Cardiac muscle cell (in vitro differentiated cells and primary cell): ENCODE measurements around the gene PRDX2. TPM values are rescaled to one million over a fixed set of nuclear protein-coding genes. Genes with fewer than 3 reads are reported as not detected.

ENCODE experiments used
- DNase-seq, 2 donors: peaks; one replicate each; pipeline versions ENCODE4 v3.0.0 to v3.0.0-alpha.2; 2010 to 2017; ENCODE audit warnings: low read depth in 1 of 2, low spot score in 1 of 2
- H3K27ac ChIP-seq: fragments of 200-600 bp; sonication (generic); 2 replicates; pipeline ENCODE4 v1.5.1; 2016
- H3K27me3 ChIP-seq: fragments of 200-600 bp; sonication (generic); 2 replicates; pipeline ENCODE4 v1.6.0; 2016; ENCODE audit warnings: control low read depth
- H3K36me3 ChIP-seq: fragments of 200-600 bp; sonication (generic); 2 replicates; pipeline ENCODE4 v1.5.1; 2016; ENCODE audit warnings: control low read depth
- H3K4me1 ChIP-seq: fragments of 200-600 bp; sonication (generic); 2 replicates; pipeline ENCODE4 v1.8.1; 2017; ENCODE audit warnings: low read depth, mild to moderate bottlenecking, mixed run types
- H3K4me3 ChIP-seq: fragments of 200-600 bp; sonication (generic); 2 replicates; pipeline ENCODE4 v1.5.1; 2016; ENCODE audit warnings: mild to moderate bottlenecking
- H3K9me3 ChIP-seq: fragments of 200-600 bp; sonication (generic); 2 replicates; pipeline ENCODE4 v1.5.1; 2017; ENCODE audit warnings: low read depth, mild to moderate bottlenecking, control low read depth
- CTCF ChIP-seq: IDR thresholded peaks from 2 replicates; pipeline ENCODE4 v1.5.1; 2012; ENCODE audit warnings: low read depth, mild to moderate bottlenecking, low read length
- polyA plus RNA-seq: library from polyadenylated mRNA; unstranded; fragments of >200 nt; fragmentation: Nextera tagmentation; extraction: Ambion mirVana; gene quantifications from 2 replicates; pipeline ENCODE4 v1.2.1, GENCODE V29; 2016
- total RNA-seq: library from RNA; depleted of rRNA; stranded (reverse); fragments of >200 nt; gene quantifications from 2 replicates; pipeline ENCODE4 v1.2.3, GENCODE V29; 2016

Gene PRDX2
- total and polyA plus RNA-seq, 2 experiments from 2014 or later, result 1,316 to 1,719 TPM

- H3K27me3 ChIP-seq, result peaks cover 52% of the 10 kb centered on the region
- no peak within 1 kb of the TSS for H3K4me3 ChIP-seq
- no peak within 1 kb of the TSS for H3K27ac ChIP-seq
- DNase-seq, result no peak
- peaks cover 4% of the 10 kb centered on the region for H3K4me1 ChIP-seq
- no peaks in the 10 kb centered on the region for H3K9me3 ChIP-seq
- H3K36me3 ChIP-seq, result peaks cover 4% of the 10 kb centered on the region
- no peak for TF ChIP-seq CTCF
Observed at GRCh38 chr19:12751635-12752034, 50.0 kb downstream of the PRDX2 start, which contains the start of gene BEST2. Gene BEST2 (plus strand): TSS chr19:12751791. CDS start chr19:12752593, 802 bp downstream.

DNA sequence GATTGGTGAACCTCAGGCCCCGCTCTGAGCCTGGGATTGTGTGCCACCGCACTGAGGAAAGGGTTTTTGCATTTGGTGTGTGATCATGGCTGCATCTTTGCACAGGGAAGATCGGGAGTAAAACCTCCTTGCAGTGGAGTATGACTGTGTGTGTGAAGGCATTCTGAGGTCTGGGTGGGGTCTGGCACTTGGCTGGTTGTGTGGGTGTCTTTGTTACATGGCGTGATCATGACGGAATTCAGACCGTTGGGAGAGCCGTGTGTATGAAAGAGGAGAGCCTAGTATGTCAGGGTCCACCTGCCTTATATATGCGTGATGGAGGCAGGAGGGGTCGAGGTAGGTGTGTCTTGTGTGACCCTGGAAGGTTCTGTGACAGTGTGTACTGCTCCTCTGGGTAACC is 50.7 kb downstream of the PRDX2 start:
- H3K4me3 ChIP-seq, result no peak overlapping the region
- no peak for DNase-seq
- H3K27ac ChIP-seq, result no peak overlapping the region
- TF ChIP-seq CTCF, result no peak
- H3K9me3 ChIP-seq, result no peaks in the 10 kb centered on the region
- no peaks in the 10 kb centered on the region for H3K4me1 ChIP-seq
- H3K27me3 ChIP-seq, result peaks cover 52% of the 10 kb centered on the region
- peaks cover 9% of the 10 kb centered on the region for H3K36me3 ChIP-seq

DNA sequence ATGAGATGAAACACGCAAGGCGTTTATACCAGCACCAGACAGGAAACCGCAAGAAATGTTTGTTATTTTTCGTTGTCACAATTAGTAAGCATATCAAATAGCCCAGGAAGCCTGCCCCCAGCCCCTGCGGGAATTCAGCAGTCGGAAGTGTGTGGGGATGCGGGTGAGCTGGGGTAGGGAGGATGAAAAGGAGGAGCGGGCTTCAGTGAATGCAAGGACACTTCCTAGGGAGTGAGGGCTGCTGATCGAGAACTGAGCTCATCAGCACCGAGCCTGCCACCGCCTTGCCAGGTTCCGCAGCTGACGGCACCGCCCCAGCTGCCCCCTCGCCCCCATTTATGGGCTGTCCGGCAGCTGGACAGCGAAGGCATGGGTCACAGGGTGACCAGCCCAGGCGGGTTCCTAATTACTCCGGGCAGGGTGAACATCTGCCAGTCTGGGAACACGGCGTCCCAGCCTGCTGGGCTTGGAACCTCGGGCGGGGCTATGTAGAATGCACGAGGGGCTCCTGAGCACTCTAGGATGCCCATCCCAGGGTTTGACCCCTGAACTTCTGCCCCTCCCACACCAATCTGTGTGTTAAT is 51.6 kb downstream of the PRDX2 start:
- no peak overlapping the region for H3K4me3 ChIP-seq
- no peaks in the 10 kb centered on the region for H3K4me1 ChIP-seq
- no peaks in the 10 kb centered on the region for H3K9me3 ChIP-seq
- peaks cover 52% of the 10 kb centered on the region for H3K27me3 ChIP-seq
- DNase-seq, result peak in 1 of 2 donors; percentile 40
- no peak overlapping the region for H3K27ac ChIP-seq
- peaks cover 9% of the 10 kb centered on the region for H3K36me3 ChIP-seq
- TF ChIP-seq CTCF, result no peak

DNA sequence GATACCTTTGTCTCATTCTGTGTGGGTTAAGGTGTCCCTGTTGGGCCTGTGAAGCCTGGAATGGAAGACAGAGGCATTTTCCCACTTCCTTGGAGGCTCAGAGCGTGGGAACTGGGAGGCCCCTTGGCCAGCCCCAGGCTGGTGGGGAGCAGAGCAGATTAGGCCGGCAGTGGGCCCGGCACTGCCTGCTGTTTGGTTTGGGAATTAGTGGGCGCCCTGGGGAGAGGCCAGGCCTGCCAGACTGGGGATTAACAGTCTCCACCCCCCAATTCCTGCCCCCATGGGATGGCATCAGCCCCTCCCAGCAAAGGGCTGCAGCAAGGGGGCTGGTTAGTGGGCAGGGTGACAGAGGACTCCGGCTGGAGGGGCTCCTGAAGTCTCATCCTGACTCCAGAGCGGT is 53.1 kb downstream of the PRDX2 start:
- Histone ChIP-seq H3K36me3 (peaks cover 9% of the 10 kb centered on the region), H3K4me3 (no peak overlapping the region), H3K4me1 (no peaks in the 10 kb centered on the region), H3K27ac (no peak overlapping the region), H3K9me3 (no peaks in the 10 kb centered on the region), H3K27me3 (peaks cover 42% of the 10 kb centered on the region)
- no peak for TF ChIP-seq CTCF
- no peak for DNase-seq

Other genes with a start within 250 kb of the PRDX2 start
- gene ZNF490, start 191.0 kb downstream of the PRDX2 start, total RNA-seq, result 5.0 and 5.7 TPM in 2 replicates
- 2.4 and 4.2 TPM in 2 replicates for gene ZNF490, start 191.0 kb downstream of the PRDX2 start, polyA plus RNA-seq
- 9.1 and 11.7 TPM in 2 replicates for gene ZNF791, start 190.9 kb downstream of the PRDX2 start, total RNA-seq
- gene ZNF791, start 190.9 kb downstream of the PRDX2 start, polyA plus RNA-seq, result 11.5 and 23.5 TPM in 2 replicates
- 45.7 and 47.5 TPM in 2 replicates for gene MAN2B1, start 135.1 kb downstream of the PRDX2 start, total RNA-seq
- 22.1 and 25.3 TPM in 2 replicates for gene MAN2B1, start 135.1 kb downstream of the PRDX2 start, polyA plus RNA-seq
- gene WDR83, start 135.0 kb downstream of the PRDX2 start, total RNA-seq, result 28.4 and 39.0 TPM in 2 replicates
- 29.4 and 40.2 TPM in 2 replicates for gene WDR83, start 135.0 kb downstream of the PRDX2 start, polyA plus RNA-seq
- 64.8 and 113 TPM in 2 replicates for gene DHPS, start 119.9 kb downstream of the PRDX2 start, total RNA-seq
- 80.0 and 99.5 TPM in 2 replicates for gene DHPS, start 119.9 kb downstream of the PRDX2 start, polyA plus RNA-seq
- 1.1 TPM in 1 of 2 replicates, not detected in the other for gene GNG14, start 113.8 kb downstream of the PRDX2 start, total RNA-seq
- 1.1 TPM in 1 of 2 replicates, not detected in the other for gene GNG14, start 113.8 kb downstream of the PRDX2 start, polyA plus RNA-seq
- gene FBXW9, start 105.2 kb downstream of the PRDX2 start, total RNA-seq, result 17.2 and 32.7 TPM in 2 replicates
- gene FBXW9, start 105.2 kb downstream of the PRDX2 start, polyA plus RNA-seq, result 25.6 and 29.6 TPM in 2 replicates
- 43.4 and 68.6 TPM in 2 replicates for gene TNPO2, start 77.9 kb downstream of the PRDX2 start, total RNA-seq
- gene TNPO2, start 77.9 kb downstream of the PRDX2 start, polyA plus RNA-seq, result 20.1 and 20.5 TPM in 2 replicates
- 307 and 371 TPM in 2 replicates for gene TRIR, start 67.1 kb downstream of the PRDX2 start, total RNA-seq
- gene TRIR, start 67.1 kb downstream of the PRDX2 start, polyA plus RNA-seq, result 175 and 218 TPM in 2 replicates
- gene GET3, start 64.3 kb downstream of the PRDX2 start, total RNA-seq, result 44.8 and 73.6 TPM in 2 replicates
- gene GET3, start 64.3 kb downstream of the PRDX2 start, polyA plus RNA-seq, result 88.3 and 103 TPM in 2 replicates
- not detected in 2 replicates for gene BEST2, start 50.0 kb downstream of the PRDX2 start, total RNA-seq
- gene BEST2, start 50.0 kb downstream of the PRDX2 start, polyA plus RNA-seq, result not detected in 2 replicates
- 28.5 and 54.4 TPM in 2 replicates for gene HOOK2, start 26.2 kb downstream of the PRDX2 start, total RNA-seq
- 31.1 and 41.6 TPM in 2 replicates for gene HOOK2, start 26.2 kb downstream of the PRDX2 start, polyA plus RNA-seq
- gene JUNB, start 10.3 kb downstream of the PRDX2 start, total RNA-seq, result 57.6 and 103 TPM in 2 replicates
- gene JUNB, start 10.3 kb downstream of the PRDX2 start, polyA plus RNA-seq, result 37.2 and 48.3 TPM in 2 replicates
- gene THSD8, start 269 bp upstream of the PRDX2 start, total RNA-seq, result 0.63 TPM in 1 of 2 replicates, not detected in the other
- 15.0 and 19.0 TPM in 2 replicates for gene THSD8, start 269 bp upstream of the PRDX2 start, polyA plus RNA-seq
- gene RNASEH2A, start 4.8 kb upstream of the PRDX2 start, total RNA-seq, result 20.4 and 29.0 TPM in 2 replicates
- 40.4 and 57.3 TPM in 2 replicates for gene RNASEH2A, start 4.8 kb upstream of the PRDX2 start, polyA plus RNA-seq
- not detected in 2 replicates for gene RTBDN, start 32.8 kb upstream of the PRDX2 start, total RNA-seq
- gene RTBDN, start 32.8 kb upstream of the PRDX2 start, polyA plus RNA-seq, result 0.81 TPM in 1 of 2 replicates, not detected in the other
- gene MAST1, start 36.7 kb upstream of the PRDX2 start, total RNA-seq, result 3.7 and 7.9 TPM in 2 replicates
- 3.9 and 10.9 TPM in 2 replicates for gene MAST1, start 36.7 kb upstream of the PRDX2 start, polyA plus RNA-seq
- 25.8 and 54.7 TPM in 2 replicates for gene DNASE2, start 79.6 kb upstream of the PRDX2 start, total RNA-seq
- gene DNASE2, start 79.6 kb upstream of the PRDX2 start, polyA plus RNA-seq, result 26.0 and 49.5 TPM in 2 replicates
- gene KLF1, start 85.4 kb upstream of the PRDX2 start, total RNA-seq, result 0.51 and 2.2 TPM in 2 replicates
- gene KLF1, start 85.4 kb upstream of the PRDX2 start, polyA plus RNA-seq, result 1.3 and 1.4 TPM in 2 replicates
- 54.9 and 77.9 TPM in 2 replicates for gene GCDH, start 89.4 kb upstream of the PRDX2 start, total RNA-seq
- 28.5 and 32.6 TPM in 2 replicates for gene GCDH, start 89.4 kb upstream of the PRDX2 start, polyA plus RNA-seq
- gene SYCE2, start 117.5 kb upstream of the PRDX2 start, total RNA-seq, result 0.53 and 1.1 TPM in 2 replicates
- gene SYCE2, start 117.5 kb upstream of the PRDX2 start, polyA plus RNA-seq, result 2.8 and 3.8 TPM in 2 replicates
- 81.9 and 87.9 TPM in 2 replicates for gene FARSA, start 131.9 kb upstream of the PRDX2 start, total RNA-seq
- 121 and 133 TPM in 2 replicates for gene FARSA, start 131.9 kb upstream of the PRDX2 start, polyA plus RNA-seq
- gene CALR, start 136.8 kb upstream of the PRDX2 start, total RNA-seq, result 615 and 1,390 TPM in 2 replicates
- 338 and 856 TPM in 2 replicates for gene CALR, start 136.8 kb upstream of the PRDX2 start, polyA plus RNA-seq
- gene RAD23A, start 144.1 kb upstream of the PRDX2 start, total RNA-seq, result 157 and 191 TPM in 2 replicates
- gene RAD23A, start 144.1 kb upstream of the PRDX2 start, polyA plus RNA-seq, result 182 and 225 TPM in 2 replicates
- gene GADD45GIP1, start 155.4 kb upstream of the PRDX2 start, total RNA-seq, result 78.2 and 84.5 TPM in 2 replicates
- 133 and 145 TPM in 2 replicates for gene GADD45GIP1, start 155.4 kb upstream of the PRDX2 start, polyA plus RNA-seq
- gene DAND5, start 167.8 kb upstream of the PRDX2 start, total RNA-seq, result 0.67 TPM in 1 of 2 replicates, not detected in the other
- gene DAND5, start 167.8 kb upstream of the PRDX2 start, polyA plus RNA-seq, result 0.07 and 0.09 TPM in 2 replicates
- 0.46 TPM in 1 of 2 replicates, not detected in the other for gene NFIX, start 193.7 kb upstream of the PRDX2 start, total RNA-seq
- 0.80 TPM in 1 of 2 replicates, not detected in the other for gene NFIX, start 193.7 kb upstream of the PRDX2 start, polyA plus RNA-seq